NCI-H128 (cell line): ENCODE measurements around the gene DNAJC6.

ENCODE experiments used
- DNase-seq: peaks from one replicate; lab custom pipeline; 2025; ENCODE audit not compliant: unreplicated experiment; lab: John Stamatoyannopoulos, UW

The DNAJC6 gene

DNA sequence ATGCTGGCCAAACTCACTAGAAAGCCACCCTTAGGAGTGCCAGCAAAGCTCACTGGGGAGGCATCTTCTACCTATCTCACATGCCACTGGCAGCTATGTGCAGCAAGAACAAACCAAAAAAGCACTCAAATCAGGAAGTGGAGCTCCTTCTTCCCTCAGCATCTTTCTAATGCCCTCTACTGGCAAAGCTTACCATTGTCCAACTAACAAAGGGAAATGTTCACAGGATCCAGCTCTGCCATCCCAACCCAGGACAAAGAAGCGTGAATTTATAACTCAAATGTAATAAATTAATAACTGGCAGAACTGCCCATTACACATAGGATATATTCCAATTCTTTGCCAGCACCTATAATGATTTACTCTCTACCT lies 150.0 kb downstream of the DNAJC6 start:
- no peak for DNase-seq
